CD14-positive monocyte (primary cell): Measurements from ENCODE around the gene UBR1. TPM values are rescaled to one million over a fixed set of nuclear protein-coding genes. Genes with fewer than 3 reads are reported as not detected.

ENCODE experiments used
- DNase-seq, 3 donors: peaks; one replicate each; pipeline ENCODE4 v3.0.0-alpha.2; 2011 to 2022
- H2AFZ ChIP-seq: 2 replicates; pipeline ENCODE4 v1.6.0; 2012; ENCODE audit warnings: mild to moderate bottlenecking, low read depth, low read length, inconsistent platforms; ENCODE audit not compliant: insufficient read depth, poor library complexity, severe bottlenecking
- H3K27ac ChIP-seq, 2 donors: 1 replicate in 1 of 2; 2 replicates in 1 of 2; pipeline ENCODE4 v1.5.1; 2012 to 2013; ENCODE audit warnings: low read length in 2 of 2, control low read depth in 1 of 2, inconsistent platforms in 1 of 2, low read depth in 1 of 2, mild to moderate bottlenecking in 1 of 2
- H3K27me3 ChIP-seq, 2 donors: one replicate each; pipeline versions ENCODE4 v1.6.0 to v1.6.1; 2011 to 2013; ENCODE audit warnings: low read length in 2 of 2; ENCODE audit not compliant: control insufficient read depth in 2 of 2, insufficient read depth in 2 of 2
- H3K36me3 ChIP-seq, 2 donors: replicated peaks in 1 of 2; 1 replicate in 1 of 2; 2 replicates in 1 of 2; pipeline versions ENCODE4 v1.5.1 to v1.6.1; 2012 to 2013; ENCODE audit warnings: low read length in 2 of 2, control low read depth in 1 of 2, inconsistent platforms in 1 of 2, mild to moderate bottlenecking in 1 of 2; ENCODE audit not compliant: insufficient read depth in 2 of 2, control insufficient read depth in 1 of 2
- H3K4me1 ChIP-seq, 2 donors: 1 replicate in 1 of 2; 2 replicates in 1 of 2; pipeline versions ENCODE4 v1.5.1 to v1.6.1; 2012 to 2013; ENCODE audit warnings: low read length in 2 of 2, control low read depth in 1 of 2, inconsistent platforms in 1 of 2, mild to moderate bottlenecking in 1 of 2, moderate library complexity in 1 of 2; ENCODE audit not compliant: insufficient read depth in 2 of 2, control insufficient read depth in 1 of 2
- H3K4me2 ChIP-seq: replicated peaks from 2 replicates; pipeline ENCODE3; 2012; ENCODE audit warnings: low read length, moderate library complexity, mild to moderate bottlenecking; ENCODE audit not compliant: poor library complexity, severe bottlenecking; ENCODE audit errors: extremely low read depth
- H3K4me3 ChIP-seq, 3 experiments: fragments of 200-600 bp in 1 of 3; sonication (generic) in 1 of 3; replicated peaks in 1 of 3; 1 replicate in 2 of 3; 2 replicates in 1 of 3; pipeline ENCODE4 v1.5.1; 2011 to 2013; ENCODE audit warnings: low read length in 3 of 3, mild to moderate bottlenecking in 3 of 3, control low read depth in 2 of 3, low read depth in 2 of 3, inconsistent platforms in 1 of 3, moderate library complexity in 1 of 3
- H3K79me2 ChIP-seq: 2 replicates; pipeline ENCODE4 v1.6.0; 2012; ENCODE audit warnings: mild to moderate bottlenecking, control low read depth, inconsistent platforms, low read length, moderate library complexity; ENCODE audit not compliant: insufficient read depth
- H3K9ac ChIP-seq: 2 replicates; pipeline ENCODE4 v1.6.0; 2017; ENCODE audit warnings: low read length, mild to moderate bottlenecking; ENCODE audit not compliant: insufficient read depth, poor library complexity, severe bottlenecking
- H3K9me3 ChIP-seq, 2 donors: replicated peaks in 1 of 2; 1 replicate in 1 of 2; 2 replicates in 1 of 2; pipeline versions ENCODE4 v1.5.1 to v1.6.1; 2012 to 2013; ENCODE audit warnings: low read length in 2 of 2, control low read depth in 1 of 2; ENCODE audit not compliant: control insufficient read depth in 1 of 2, insufficient read depth in 1 of 2
- H4K20me1 ChIP-seq: 2 replicates; pipeline ENCODE4 v1.6.0; 2012; ENCODE audit warnings: mild to moderate bottlenecking, low read length, control low read depth, moderate library complexity; ENCODE audit not compliant: insufficient read depth
- H3K27ac Mint-ChIP-seq, 7 donors: one replicate each; pipeline ENCODE4 v1.8.0; 2020; ENCODE audit warnings: mild to moderate bottlenecking in 7 of 7, mixed read lengths in 7 of 7, moderate library complexity in 6 of 7, inconsistent platforms in 2 of 7
- H3K27me3 Mint-ChIP-seq, 3 donors: one replicate each; pipeline ENCODE4 v1.8.0; 2021 to 2022; ENCODE audit warnings: low read depth in 3 of 3, mild to moderate bottlenecking in 3 of 3, mixed read lengths in 3 of 3, moderate library complexity in 3 of 3, inconsistent platforms in 1 of 3
- H3K36me3 Mint-ChIP-seq, 2 donors: one replicate each; pipeline ENCODE4 v1.8.0; 2020; ENCODE audit warnings: mixed read lengths in 2 of 2, inconsistent platforms in 1 of 2, mild to moderate bottlenecking in 1 of 2
- H3K4me1 Mint-ChIP-seq: one replicate; pipeline ENCODE4 v1.8.0; 2020; ENCODE audit warnings: mild to moderate bottlenecking, mixed read lengths
- H3K4me3 Mint-ChIP-seq, 2 donors: one replicate each; pipeline ENCODE4 v1.8.0; 2020; ENCODE audit warnings: mild to moderate bottlenecking in 2 of 2, mixed read lengths in 2 of 2, moderate library complexity in 1 of 2
- H3K9me3 Mint-ChIP-seq, 7 donors: one replicate each; pipeline ENCODE4 v1.8.0; 2020 to 2022; ENCODE audit warnings: mixed read lengths in 7 of 7, mild to moderate bottlenecking in 6 of 7, moderate library complexity in 6 of 7, inconsistent platforms in 2 of 7
- WGBS: methylation state at CpG from one replicate; pipeline ENCODE4 v1.1.5; 2013; ENCODE audit warnings: missing lambda C conversion rate; ENCODE audit not compliant: insufficient coverage; 5-methylcytosine and 5-hydroxymethylcytosine counted together
- intact Hi-C, 2 donors: fragments of 100-400 bp; cut with micrococcal nuclease; formaldehyde crosslinking; loops; one replicate each; pipeline versions ENCODE4 v1.15.0 to v1.15.1; 2023
- polyA plus RNA-seq, 3 donors: library from polyadenylated mRNA; depleted of rRNA in 1 of 3; unstranded in 2 of 3; stranded (reverse) in 1 of 3; fragments of 300-500 nt in 2 of 3; fragments of >200 nt in 1 of 3; fragmentation: Illumina TruSeq in 2 of 3; gene quantifications; 1 replicate in 2 of 3; 2 replicates in 1 of 3; pipeline ENCODE4 v1.2.3, GENCODE V29; 2012 to 2021
- TF ChIP-seq, protein P1 (sequence below): fragments of 200-600 bp; IDR thresholded peaks from one replicate; pipeline ENCODE4 v1.8.0; 2022; ENCODE audit warnings: antibody characterized with exemption, mild to moderate bottlenecking

UBR1 gene
- polyA plus RNA-seq, 3 donors, result 5.1 to 7.9 (median 6.3) TPM

GRCh38 chr15:42915654-42916315 is 190.1 kb downstream of the UBR1 start:
- H3K4me2 ChIP-seq, result peak overlapping the region; percentile 61
- peaks cover 92% of the 10 kb centered on the region for H3K79me2 ChIP-seq
- H3K27me3 ChIP-seq, result no peaks in the 10 kb centered on the region

GRCh38 chr15:42914728-42915497 is 190.9 kb downstream of the UBR1 start:
- Histone ChIP-seq H2AFZ (peak overlapping the region; percentile 29), H4K20me1 (peaks cover 14% of the 10 kb centered on the region), H3K4me3 (peak overlapping the region in 2 of 3 experiments; percentile 50 to 63), H3K79me2 (peaks cover 91% of the 10 kb centered on the region), H3K27ac (peak overlapping the region in 1 of 2 donors; percentile 75), H3K36me3 (no peaks in the 10 kb centered on the region), H3K4me2 (peak overlapping the region; percentile 61), H3K9ac (no peak overlapping the region), H3K4me1 (peaks cover 38 to 61% of the 10 kb centered on the region in 2 donors), H3K27me3 (no peaks in the 10 kb centered on the region), H3K9me3 (no peaks in the 10 kb centered on the region)
- H3K36me3 Mint-ChIP-seq, result no peaks in the 10 kb centered on the region
- peak overlapping the region; percentile 23 to 55 for H3K4me3 Mint-ChIP-seq
- peak overlapping the region; percentile 20 to 85 (median 63) for H3K27ac Mint-ChIP-seq
- TF ChIP-seq, protein P1, sequence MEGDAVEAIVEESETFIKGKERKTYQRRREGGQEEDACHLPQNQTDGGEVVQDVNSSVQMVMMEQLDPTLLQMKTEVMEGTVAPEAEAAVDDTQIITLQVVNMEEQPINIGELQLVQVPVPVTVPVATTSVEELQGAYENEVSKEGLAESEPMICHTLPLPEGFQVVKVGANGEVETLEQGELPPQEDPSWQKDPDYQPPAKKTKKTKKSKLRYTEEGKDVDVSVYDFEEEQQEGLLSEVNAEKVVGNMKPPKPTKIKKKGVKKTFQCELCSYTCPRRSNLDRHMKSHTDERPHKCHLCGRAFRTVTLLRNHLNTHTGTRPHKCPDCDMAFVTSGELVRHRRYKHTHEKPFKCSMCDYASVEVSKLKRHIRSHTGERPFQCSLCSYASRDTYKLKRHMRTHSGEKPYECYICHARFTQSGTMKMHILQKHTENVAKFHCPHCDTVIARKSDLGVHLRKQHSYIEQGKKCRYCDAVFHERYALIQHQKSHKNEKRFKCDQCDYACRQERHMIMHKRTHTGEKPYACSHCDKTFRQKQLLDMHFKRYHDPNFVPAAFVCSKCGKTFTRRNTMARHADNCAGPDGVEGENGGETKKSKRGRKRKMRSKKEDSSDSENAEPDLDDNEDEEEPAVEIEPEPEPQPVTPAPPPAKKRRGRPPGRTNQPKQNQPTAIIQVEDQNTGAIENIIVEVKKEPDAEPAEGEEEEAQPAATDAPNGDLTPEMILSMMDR, result no peak
- no peaks in the 10 kb centered on the region for H3K27me3 Mint-ChIP-seq
- H3K4me1 Mint-ChIP-seq, result peaks cover 54% of the 10 kb centered on the region
- no peaks in the 10 kb centered on the region for H3K9me3 Mint-ChIP-seq
- intact Hi-C loops, result no loop called here
- WGBS, result no CpG with 5 or more reads among the region's 5 CpGs
- no peak for DNase-seq

More at GRCh38 chr15:42915654-42916315, 190.1 kb downstream of the UBR1 start:
- Histone ChIP-seq H4K20me1 (peaks cover 13% of the 10 kb centered on the region), H3K27ac (peak overlapping the region; percentile 53 to 75), H3K9ac (no peak overlapping the region), H3K4me3 (peak overlapping the region in 2 of 3 experiments; percentile 26 to 63), H3K36me3 (no peaks in the 10 kb centered on the region), H2AFZ (no peak overlapping the region), H3K9me3 (no peaks in the 10 kb centered on the region), H3K4me1 (peaks cover 40 to 63% of the 10 kb centered on the region in 2 donors)
- 75% methylated on average over 2 of the region's 3 CpGs for WGBS
- intact Hi-C loops, result no loop called here
- Mint-ChIP-seq H3K27me3 (peaks cover 0 to 1% (median 0%) of the 10 kb centered on the region in 3 donors), H3K36me3 (no peaks in the 10 kb centered on the region), H3K9me3 (no peaks in the 10 kb centered on the region), H3K4me1 (peaks cover 55% of the 10 kb centered on the region), H3K27ac (peak overlapping the region; percentile 70 to 95 (median 91)), H3K4me3 (peak overlapping the region; percentile 50 to 83)
- peak in 2 of 3 donors; percentile 19 to 41 for DNase-seq
- TF ChIP-seq, protein P1, result no peak
